ENCODE data around the gene KRT16. TPM values are rescaled to one million over a fixed set of nuclear protein-coding genes. Genes with fewer than 3 reads are reported as not detected.

KRT16 gene
- polyA plus RNA-seq, 1 donor: not detected

DNA sequence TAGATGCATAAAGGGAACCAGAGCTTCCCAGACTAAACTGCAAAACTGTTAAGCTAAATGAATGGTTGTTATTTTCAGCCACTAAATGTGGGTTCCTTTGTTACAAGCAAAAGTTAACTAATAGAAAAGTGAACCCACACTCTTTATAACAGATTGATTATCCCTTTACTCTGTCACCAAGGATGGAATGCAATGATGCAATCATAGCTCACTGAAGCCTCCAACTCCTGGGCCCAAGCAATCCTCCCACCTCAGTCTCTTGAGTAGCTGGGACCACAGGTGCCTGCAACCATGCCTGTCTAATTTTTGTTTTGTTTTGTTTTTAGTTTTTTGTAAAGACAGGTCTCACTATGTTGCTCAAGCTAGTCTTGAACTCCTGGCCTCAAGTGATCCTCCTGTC is 47.2 kb downstream of the KRT16 start:
- Histone ChIP-seq H3K9me3 (ENCODE audit: control insufficient read depth, low read depth, low read length) (no peaks in the 10 kb centered on the region), H3K27me3 (ENCODE audit: control insufficient read depth, insufficient read depth, low read length) (peaks cover 44% of the 10 kb centered on the region), H3K4me3 (ENCODE audit: low read length) (no peak overlapping the region), H3K36me3 (ENCODE audit: control insufficient read depth, insufficient read depth, low read length) (no peaks in the 10 kb centered on the region), H3K4me1 (ENCODE audit: control insufficient read depth, insufficient read depth, low read length) (no peaks in the 10 kb centered on the region), H3K27ac (ENCODE audit: low read length) (no peak overlapping the region)
- DNase-seq: no peak

DNA sequence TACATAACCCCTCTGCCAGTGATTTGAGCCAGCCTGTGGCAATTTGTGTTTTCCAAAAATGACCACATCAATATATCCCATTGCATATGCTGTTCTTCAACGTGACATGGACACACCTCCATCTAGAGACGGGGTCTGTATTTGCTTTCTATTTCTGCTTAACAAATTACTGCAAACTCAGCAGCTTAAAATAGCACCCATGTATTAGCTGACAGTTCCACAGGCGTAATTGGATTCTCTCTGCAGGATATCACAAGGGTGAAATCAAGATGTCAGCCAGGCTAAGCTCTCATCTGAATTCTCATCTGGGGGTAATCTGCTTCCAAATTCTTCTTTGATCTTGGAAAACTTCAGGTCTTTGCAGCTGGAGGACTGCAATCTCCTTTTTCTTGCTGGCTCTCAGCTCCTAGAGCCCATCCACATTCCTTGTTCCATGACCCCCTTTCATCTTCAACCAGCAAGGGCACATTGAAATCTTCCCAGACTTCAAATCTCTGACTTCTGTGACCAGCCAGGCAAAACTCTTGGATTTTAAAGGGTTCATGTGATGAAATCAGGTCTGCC is 48.9 kb downstream of the KRT16 start:
- no peak overlapping the region for H3K27ac ChIP-seq (ENCODE audit: low read length)
- no CpG with 5 or more reads among the region's 3 CpGs for WGBS (ENCODE audit: insufficient coverage, low lambda C conversion rate)
- DNase-seq: no peak

DNA sequence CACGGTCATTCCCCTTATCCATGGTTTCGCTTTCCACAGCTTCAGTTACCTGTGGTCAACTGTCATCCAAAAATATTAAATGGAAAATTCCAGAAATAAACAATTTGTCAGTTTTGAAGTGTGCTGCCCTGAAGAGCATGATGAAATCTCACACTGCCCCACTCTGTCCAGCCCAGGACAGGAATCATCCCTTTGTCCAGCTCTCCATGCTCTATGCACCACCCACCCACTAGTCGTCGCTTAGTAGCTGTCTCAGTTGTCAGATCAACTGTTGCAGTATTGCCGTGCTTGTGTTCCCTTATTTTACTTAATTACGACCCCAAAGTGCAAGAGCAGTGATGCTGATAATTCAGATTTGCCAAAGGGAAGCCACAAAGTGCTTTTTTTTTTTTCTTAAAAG is 51.0 kb downstream of the KRT16 start:
- no peak for DNase-seq
- Histone ChIP-seq H3K36me3 (ENCODE audit: control insufficient read depth, insufficient read depth, low read length) (no peaks in the 10 kb centered on the region), H3K4me3 (ENCODE audit: low read length) (no peak overlapping the region), H3K9me3 (ENCODE audit: control insufficient read depth, low read depth, low read length) (no peaks in the 10 kb centered on the region), H3K4me1 (ENCODE audit: control insufficient read depth, insufficient read depth, low read length) (no peaks in the 10 kb centered on the region), H3K27ac (ENCODE audit: low read length) (no peak overlapping the region), H3K27me3 (ENCODE audit: control insufficient read depth, insufficient read depth, low read length) (peaks cover 47% of the 10 kb centered on the region)
- WGBS (ENCODE audit: insufficient coverage, low lambda C conversion rate): 80% methylated on average over 1 of the region's 6 CpGs

More for the DNA sequence above, 48.9 kb downstream of the KRT16 start:
- Histone ChIP-seq H3K36me3 (ENCODE audit: control insufficient read depth, insufficient read depth, low read length) (no peaks in the 10 kb centered on the region), H3K4me3 (ENCODE audit: low read length) (no peak overlapping the region), H3K27me3 (ENCODE audit: control insufficient read depth, insufficient read depth, low read length) (peaks cover 48% of the 10 kb centered on the region), H3K9me3 (ENCODE audit: control insufficient read depth, low read depth, low read length) (no peaks in the 10 kb centered on the region), H3K4me1 (ENCODE audit: control insufficient read depth, insufficient read depth, low read length) (no peaks in the 10 kb centered on the region)

Other genes starting within 250 kb of the KRT16 start
- not detected for gene KRT33B, start 243.0 kb downstream of the KRT16 start, polyA plus RNA-seq
- gene KRT34, start 230.5 kb downstream of the KRT16 start, polyA plus RNA-seq: not detected
- not detected for gene KRT31, start 215.2 kb downstream of the KRT16 start, polyA plus RNA-seq
- gene KRT37, start 188.2 kb downstream of the KRT16 start, polyA plus RNA-seq: not detected
- not detected for gene KRT38, start 171.8 kb downstream of the KRT16 start, polyA plus RNA-seq
- not detected for gene KRT32, start 145.4 kb downstream of the KRT16 start, polyA plus RNA-seq
- not detected for gene KRT35, start 131.6 kb downstream of the KRT16 start, polyA plus RNA-seq
- 0.03 TPM for gene KRT36, start 122.9 kb downstream of the KRT16 start, polyA plus RNA-seq
- gene KRT13, start 107.2 kb downstream of the KRT16 start, polyA plus RNA-seq: 0.94 TPM
- gene KRT15, start 93.9 kb downstream of the KRT16 start, polyA plus RNA-seq: 0.79 TPM
- 81.9 TPM for gene KRT19, start 84.5 kb downstream of the KRT16 start, polyA plus RNA-seq
- not detected for gene KRT9, start 40.7 kb downstream of the KRT16 start, polyA plus RNA-seq
- 0.07 TPM for gene KRT14, start 25.9 kb downstream of the KRT16 start, polyA plus RNA-seq
- gene KRT17, start 11.8 kb upstream of the KRT16 start, polyA plus RNA-seq: 1.1 TPM
- gene EIF1, start 76.1 kb upstream of the KRT16 start, polyA plus RNA-seq: 791 TPM
- gene GAST, start 99.6 kb upstream of the KRT16 start, polyA plus RNA-seq: 0.28 TPM
- 0.39 TPM for gene HAP1, start 121.9 kb upstream of the KRT16 start, polyA plus RNA-seq
- gene JUP, start 173.9 kb upstream of the KRT16 start, polyA plus RNA-seq: 172 TPM
- 15.4 TPM for gene P3H4, start 199.2 kb upstream of the KRT16 start, polyA plus RNA-seq
- gene FKBP10, start 200.2 kb upstream of the KRT16 start, polyA plus RNA-seq: 43.2 TPM
- gene NT5C3B, start 223.5 kb upstream of the KRT16 start, polyA plus RNA-seq: 36.7 TPM
- gene KLHL10, start 225.1 kb upstream of the KRT16 start, polyA plus RNA-seq: 0.06 TPM